ENCODE measurements around the gene NXPH4. TPM values are rescaled to one million over a fixed set of nuclear protein-coding genes. Genes with fewer than 3 reads are reported as not detected.
A peak's percentile ranks its signal among the peaks of the same experiment; 100 is the strongest.

Gene NXPH4
- total RNA-seq, 2 experiments from 2014 or later = 0.41 to 0.45 TPM

DNA sequence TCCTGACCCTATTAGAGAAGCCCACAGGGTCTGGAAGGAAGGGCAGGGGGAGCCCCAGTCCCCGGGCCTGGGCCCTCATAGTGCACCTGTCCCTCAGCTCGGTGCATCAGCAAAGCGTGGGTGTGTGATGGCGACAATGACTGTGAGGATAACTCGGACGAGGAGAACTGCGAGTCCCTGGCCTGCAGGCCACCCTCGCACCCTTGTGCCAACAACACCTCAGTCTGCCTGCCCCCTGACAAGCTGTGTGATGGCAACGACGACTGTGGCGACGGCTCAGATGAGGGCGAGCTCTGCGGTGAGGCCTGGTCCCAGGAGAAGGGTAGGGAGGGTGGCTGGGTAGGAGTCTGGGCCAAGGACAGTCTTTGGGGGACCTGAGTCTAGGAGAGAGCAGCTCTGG, 42.9 kb upstream of the NXPH4 start:
- Mint-ChIP-seq H3K36me3 (ENCODE audit: low read depth) (no peaks in the 10 kb centered on the region), H3K4me3 (no peak overlapping the region), H3K4me1 (ENCODE audit: low read depth) (no peaks in the 10 kb centered on the region), H3K9me3 (no peaks in the 10 kb centered on the region), H3K27me3 (no peaks in the 10 kb centered on the region), H3K27ac (no peak overlapping the region)
- POLR2A ChIA-PET = interaction anchor here (0.9 to 1.6 kb wide), 2 partner anchors 49 to 62 kb away, joined by 4 to 7 read pairs; partner anchors contain the start of gene STAT6
- ATAC-seq (no peak), DNase-seq (no peak)
- intact Hi-C loops (cut with micrococcal nuclease) = no loop called here
- TF ChIP-seq, protein P1, sequence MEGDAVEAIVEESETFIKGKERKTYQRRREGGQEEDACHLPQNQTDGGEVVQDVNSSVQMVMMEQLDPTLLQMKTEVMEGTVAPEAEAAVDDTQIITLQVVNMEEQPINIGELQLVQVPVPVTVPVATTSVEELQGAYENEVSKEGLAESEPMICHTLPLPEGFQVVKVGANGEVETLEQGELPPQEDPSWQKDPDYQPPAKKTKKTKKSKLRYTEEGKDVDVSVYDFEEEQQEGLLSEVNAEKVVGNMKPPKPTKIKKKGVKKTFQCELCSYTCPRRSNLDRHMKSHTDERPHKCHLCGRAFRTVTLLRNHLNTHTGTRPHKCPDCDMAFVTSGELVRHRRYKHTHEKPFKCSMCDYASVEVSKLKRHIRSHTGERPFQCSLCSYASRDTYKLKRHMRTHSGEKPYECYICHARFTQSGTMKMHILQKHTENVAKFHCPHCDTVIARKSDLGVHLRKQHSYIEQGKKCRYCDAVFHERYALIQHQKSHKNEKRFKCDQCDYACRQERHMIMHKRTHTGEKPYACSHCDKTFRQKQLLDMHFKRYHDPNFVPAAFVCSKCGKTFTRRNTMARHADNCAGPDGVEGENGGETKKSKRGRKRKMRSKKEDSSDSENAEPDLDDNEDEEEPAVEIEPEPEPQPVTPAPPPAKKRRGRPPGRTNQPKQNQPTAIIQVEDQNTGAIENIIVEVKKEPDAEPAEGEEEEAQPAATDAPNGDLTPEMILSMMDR (IDR thresholded peaks at IDR 0.05) = no peak
- CTCF ChIA-PET = interaction anchor here (0.6 to 9.4 kb wide), 20 partner anchors 12 to 275 kb away, joined by 3 to 153 read pairs (median 4); partner anchors contain the start of genes LRP1 and STAT6

DNA sequence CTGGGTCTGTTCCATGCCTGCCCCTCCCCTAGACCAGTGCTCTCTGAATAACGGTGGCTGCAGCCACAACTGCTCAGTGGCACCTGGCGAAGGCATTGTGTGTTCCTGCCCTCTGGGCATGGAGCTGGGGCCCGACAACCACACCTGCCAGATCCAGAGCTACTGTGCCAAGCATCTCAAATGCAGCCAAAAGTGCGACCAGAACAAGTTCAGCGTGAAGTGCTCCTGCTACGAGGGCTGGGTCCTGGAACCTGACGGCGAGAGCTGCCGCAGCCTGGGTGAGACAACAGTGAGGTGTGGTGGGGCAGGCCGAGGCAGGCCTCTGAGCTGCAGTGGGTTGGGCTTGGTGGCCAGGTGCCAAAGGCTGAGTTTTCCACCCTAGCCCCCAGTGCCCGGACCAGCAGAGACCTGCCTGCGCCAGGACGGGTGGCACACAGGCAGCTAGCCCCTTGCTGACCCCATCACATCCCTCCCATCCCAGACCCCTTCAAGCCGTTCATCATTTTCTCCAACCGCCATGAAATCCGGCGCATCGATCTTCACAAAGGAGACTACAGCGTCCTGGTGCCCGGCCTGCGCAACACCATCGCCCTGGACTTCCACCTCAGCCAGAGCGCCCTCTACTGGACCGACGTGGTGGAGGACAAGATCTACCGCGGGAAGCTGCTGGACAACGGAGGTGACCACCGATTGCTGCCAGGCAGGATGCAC, 41.0 kb upstream of the NXPH4 start:
- H3K27me3 Mint-ChIP-seq = no peaks in the 10 kb centered on the region
- no peaks in the 10 kb centered on the region for H3K9me3 Mint-ChIP-seq
- ATAC-seq (peak; percentile 45), DNase-seq (peak; percentile 72)
- no peak overlapping the region for H3K4me3 Mint-ChIP-seq
- ChIA-PET POLR2A (interaction anchor here (0.8 kb wide), 1 partner anchor 11 kb away, joined by 3 read pairs; no protein-coding TSS in a partner anchor), CTCF (interaction anchor here (0.7 to 9.4 kb wide), 24 partner anchors 10 to 335 kb away, joined by 3 to 153 read pairs (median 3); partner anchors contain the start of genes LRP1, STAT6 and TAC3)
- H3K4me1 Mint-ChIP-seq (ENCODE audit: low read depth) = no peaks in the 10 kb centered on the region
- intact Hi-C loops (cut with micrococcal nuclease) = no loop called here
- H3K36me3 Mint-ChIP-seq (ENCODE audit: low read depth) = no peaks in the 10 kb centered on the region
- no peak overlapping the region for H3K27ac Mint-ChIP-seq
- TF ChIP-seq, protein P1 (IDR thresholded peaks at IDR 0.05) = peak; percentile 69

DNA sequence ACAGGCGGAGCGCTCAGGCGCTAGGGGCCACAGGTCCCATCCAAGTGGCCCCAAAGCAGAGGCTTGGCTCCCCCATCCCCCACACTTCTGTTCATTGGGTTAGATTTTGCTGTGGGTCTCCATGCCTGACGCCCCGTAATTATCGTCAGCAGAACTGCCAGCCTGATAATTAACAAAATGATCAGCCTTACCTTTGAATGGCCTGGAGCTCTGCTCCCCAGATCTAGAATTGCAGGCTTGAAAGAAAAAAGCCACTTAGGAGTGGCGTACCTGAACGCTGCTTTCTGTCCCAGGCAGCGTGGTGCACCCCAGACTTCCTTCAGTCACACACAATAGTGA, 40.5 kb upstream of the NXPH4 start:
- TF ChIP-seq, protein P1 (IDR thresholded peaks at IDR 0.05) = peak; percentile 0
- Mint-ChIP-seq H3K27me3 (no peaks in the 10 kb centered on the region), H3K4me3 (no peak overlapping the region), H3K4me1 (ENCODE audit: low read depth) (no peaks in the 10 kb centered on the region), H3K36me3 (ENCODE audit: low read depth) (no peaks in the 10 kb centered on the region), H3K27ac (no peak overlapping the region), H3K9me3 (no peaks in the 10 kb centered on the region)
- DNase-seq = no peak
- ATAC-seq = no peak
- intact Hi-C loops (cut with micrococcal nuclease) = no loop called here
- POLR2A ChIA-PET = interaction anchor here (0.8 kb wide), 1 partner anchor 10 kb away, joined by 3 read pairs; no protein-coding TSS in a partner anchor
- CTCF ChIA-PET = interaction anchor here (0.7 to 9.4 kb wide), 20 partner anchors 9 to 336 kb away, joined by 3 to 153 read pairs (median 4); partner anchors contain the start of genes LRP1 and STAT6

DNA sequence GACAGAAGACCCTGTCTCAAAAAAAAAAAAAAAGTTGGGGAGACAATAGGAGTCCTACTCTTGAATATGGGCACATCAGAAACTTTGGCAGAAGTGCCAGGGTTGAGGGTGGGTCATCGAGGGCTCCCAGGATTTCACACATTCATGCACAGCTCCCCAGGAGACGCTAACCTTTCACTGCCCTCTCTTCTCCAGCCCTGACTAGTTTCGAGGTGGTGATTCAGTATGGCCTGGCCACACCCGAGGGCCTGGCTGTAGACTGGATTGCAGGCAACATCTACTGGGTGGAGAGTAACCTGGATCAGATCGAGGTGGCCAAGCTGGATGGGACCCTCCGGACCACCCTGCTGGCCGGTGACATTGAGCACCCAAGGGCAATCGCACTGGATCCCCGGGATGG, 39.7 kb upstream of the NXPH4 start:
- Mint-ChIP-seq H3K27me3 (no peaks in the 10 kb centered on the region), H3K4me3 (no peak overlapping the region), H3K27ac (no peak overlapping the region), H3K36me3 (ENCODE audit: low read depth) (no peaks in the 10 kb centered on the region), H3K9me3 (no peaks in the 10 kb centered on the region), H3K4me1 (ENCODE audit: low read depth) (no peaks in the 10 kb centered on the region)
- POLR2A ChIA-PET = no interaction called here
- CTCF ChIA-PET = interaction anchor here (0.9 to 9.4 kb wide), 8 partner anchors 9 to 136 kb away, joined by 3 to 153 read pairs (median 6); partner anchors contain the start of genes LRP1 and STAT6
- TF ChIP-seq, protein P1 (IDR thresholded peaks at IDR 0.05) = no peak
- intact Hi-C loops (cut with micrococcal nuclease) = no loop called here
- no peak for DNase-seq
- no peak for ATAC-seq

DNA sequence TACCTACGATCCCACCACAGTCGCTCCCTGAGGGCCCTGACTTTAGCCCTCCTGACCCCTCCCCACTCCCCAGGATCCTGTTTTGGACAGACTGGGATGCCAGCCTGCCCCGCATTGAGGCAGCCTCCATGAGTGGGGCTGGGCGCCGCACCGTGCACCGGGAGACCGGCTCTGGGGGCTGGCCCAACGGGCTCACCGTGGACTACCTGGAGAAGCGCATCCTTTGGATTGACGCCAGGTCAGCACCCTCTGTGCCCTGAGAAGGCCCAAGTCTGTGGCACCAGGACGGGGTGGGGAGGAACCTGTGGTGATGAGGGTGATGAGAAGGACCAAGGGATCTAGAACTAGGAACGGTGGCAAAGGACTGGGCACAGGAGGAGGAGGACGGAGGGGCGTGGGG, 39.2 kb upstream of the NXPH4 start:
- Mint-ChIP-seq H3K36me3 (ENCODE audit: low read depth) (no peaks in the 10 kb centered on the region), H3K4me3 (no peak overlapping the region), H3K4me1 (ENCODE audit: low read depth) (no peaks in the 10 kb centered on the region), H3K27me3 (no peaks in the 10 kb centered on the region), H3K9me3 (no peaks in the 10 kb centered on the region), H3K27ac (no peak overlapping the region)
- DNase-seq (no peak), ATAC-seq (no peak)
- CTCF ChIA-PET = interaction anchor here (1.1 to 9.4 kb wide), 3 partner anchors 8 to 53 kb away, joined by 3 to 153 read pairs (median 116); partner anchors contain the start of gene LRP1
- POLR2A ChIA-PET = no interaction called here
- intact Hi-C loops (cut with micrococcal nuclease) = no loop called here
- TF ChIP-seq, protein P1 (IDR thresholded peaks at IDR 0.05) = no peak

All from activated CD8-positive, alpha-beta T cell treated with anti-CD3 and anti-CD28 coated beads for 36 hours (primary cell).